Upper lobe of left lung (tissue), 6 donors: ENCODE data around the gene SDHD. TPM values are rescaled to one million over a fixed set of nuclear protein-coding genes. Genes with fewer than 3 reads are reported as not detected.

Source experiments
- ATAC-seq, 2 donors: fragments of 200-7000 bp; cut with Tn5 transposase; one replicate each; pipeline ENCODE4 v1.9.1; 2022; ENCODE audit warnings: mild to moderate bottlenecking in 2 of 2, moderate library complexity in 2 of 2; ENCODE audit not compliant: low FRiP score in 2 of 2
- DNase-seq, 2 donors: peaks; one replicate each; pipeline ENCODE4 v3.0.0-alpha.2; 2019 to 2020
- H3K27ac ChIP-seq, 4 donors: fragments of 200-600 bp; sonication (generic); one replicate each; pipeline ENCODE4 v1.5.1; 2016 to 2019
- H3K27me3 ChIP-seq, 4 donors: fragments of 200-600 bp; sonication (generic); one replicate each; pipeline ENCODE4 v1.5.1; 2017 to 2019
- H3K36me3 ChIP-seq, 4 donors: fragments of 200-600 bp; sonication (generic); one replicate each; pipeline ENCODE4 v1.5.1; 2016 to 2019
- H3K4me1 ChIP-seq, 4 donors: fragments of 200-600 bp; sonication (generic); one replicate each; pipeline ENCODE4 v1.5.1; 2018 to 2019
- H3K4me3 ChIP-seq, 4 donors: fragments of 200-600 bp; sonication (generic); one replicate each; pipeline ENCODE4 v1.5.1; 2017 to 2019; ENCODE audit warnings: mild to moderate bottlenecking in 2 of 4, moderate library complexity in 1 of 4
- H3K9me3 ChIP-seq, 4 donors: fragments of 200-600 bp; sonication (generic); one replicate each; pipeline ENCODE4 v1.5.1; 2018 to 2019
- CTCF ChIP-seq, 6 experiments: fragments of 450-650 bp in 4 of 6; fragments of 200-600 bp in 2 of 6; sonication (generic) in 2 of 6; IDR thresholded peaks; one replicate each; pipeline ENCODE4 v1.5.1; 2016 to 2019; ENCODE audit warnings: antibody characterized with exemption in 6 of 6
- EP300 ChIP-seq, 4 donors: sonication (generic); formaldehyde crosslinking; IDR thresholded peaks; one replicate each; pipeline ENCODE4 v1.5.1; 2017; ENCODE audit warnings: antibody characterized with exemption in 4 of 4, control low read depth in 2 of 4
- POLR2A ChIP-seq, 4 donors: fragments of 450-650 bp; IDR thresholded peaks; one replicate each; pipeline ENCODE4 v1.5.1; 2016 to 2017; ENCODE audit warnings: antibody characterized with exemption in 4 of 4, mild to moderate bottlenecking in 2 of 4
- POLR2AphosphoS5 ChIP-seq, 2 donors: sonication (generic); formaldehyde crosslinking; IDR thresholded peaks; one replicate each; pipeline ENCODE4 v1.5.1; 2017; ENCODE audit warnings: antibody characterized with exemption in 2 of 2
- WGBS, 2 donors: methylation state at CpG; one replicate each; pipeline ENCODE4 v1.1.5; 2017 to 2018; 5-methylcytosine and 5-hydroxymethylcytosine counted together
- total RNA-seq, 6 donors: library from RNA; depleted of rRNA in 4 of 6; stranded (reverse); fragments of >200 nt in 4 of 6; gene quantifications; one replicate each; pipeline versions ENCODE4 v1.1.0 to v1.2.1, GENCODE V29; 2016 to 2021
- donor health status: DM: no; HTN: no; CAD: no; lungs with moderate emphysema.
- donor health status: DM: no; HTN: yes; CAD: no; lungs with severe emphysema.

The SDHD gene
- total RNA-seq, 6 donors from 2014 or later: 27.5 to 107 (median 78.8) TPM

DNA sequence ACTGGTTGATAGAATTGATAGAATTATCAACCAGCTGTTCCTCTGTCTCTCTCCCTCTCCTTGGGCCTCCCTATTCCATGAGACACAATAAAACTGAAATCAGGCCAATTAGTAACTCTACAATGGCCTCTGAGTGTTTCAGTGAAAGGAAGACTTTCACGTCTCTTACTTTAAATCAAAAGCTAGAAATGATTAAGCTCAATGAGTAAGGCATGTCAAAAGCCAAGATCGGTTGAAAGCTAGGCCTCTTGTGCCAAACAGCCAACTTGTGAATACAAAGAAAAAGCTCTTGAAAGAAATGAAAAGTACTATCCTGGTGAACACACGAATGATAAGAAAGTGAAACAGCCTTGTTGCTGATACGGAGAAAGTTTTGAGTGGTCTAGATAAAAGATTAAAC, 29.5 kb upstream of the SDHD start:
- TF ChIP-seq POLR2AphosphoS5 (IDR thresholded peaks at IDR 0.05): no peak
- TF ChIP-seq EP300 (IDR thresholded peaks at IDR 0.05): no peak
- no peak for TF ChIP-seq POLR2A (IDR thresholded peaks at IDR 0.05)
- TF ChIP-seq CTCF (IDR thresholded peaks at IDR 0.05): no peak
- 64 to 67% methylated on average over 4 of the region's 4 CpGs for WGBS, 2 donors
- Histone ChIP-seq H3K4me3 (no peak overlapping the region), H3K4me1 (no peaks in the 10 kb centered on the region), H3K36me3 (peaks cover 6 to 75% (median 38%) of the 10 kb centered on the region in 4 donors), H3K27ac (no peak overlapping the region), H3K27me3 (no peaks in the 10 kb centered on the region), H3K9me3 (no peaks in the 10 kb centered on the region)
- DNase-seq (no peak), ATAC-seq (no peak)

GRCh38 chr11:112058103-112058502, 28.6 kb upstream of the SDHD start:
- Histone ChIP-seq H3K27ac (no peak overlapping the region), H3K4me1 (no peaks in the 10 kb centered on the region), H3K4me3 (no peak overlapping the region), H3K9me3 (no peaks in the 10 kb centered on the region), H3K36me3 (peaks cover 11 to 75% (median 34%) of the 10 kb centered on the region in 4 donors), H3K27me3 (no peaks in the 10 kb centered on the region)
- TF ChIP-seq POLR2AphosphoS5 (IDR thresholded peaks at IDR 0.05): no peak
- no peak for TF ChIP-seq CTCF (IDR thresholded peaks at IDR 0.05)
- no peak for TF ChIP-seq EP300 (IDR thresholded peaks at IDR 0.05)
- no peak for TF ChIP-seq POLR2A (IDR thresholded peaks at IDR 0.05)
- WGBS, 2 donors: 38 to 48% methylated on average over 1 of the region's 1 CpG
- ATAC-seq: no peak
- no peak for DNase-seq

DNA sequence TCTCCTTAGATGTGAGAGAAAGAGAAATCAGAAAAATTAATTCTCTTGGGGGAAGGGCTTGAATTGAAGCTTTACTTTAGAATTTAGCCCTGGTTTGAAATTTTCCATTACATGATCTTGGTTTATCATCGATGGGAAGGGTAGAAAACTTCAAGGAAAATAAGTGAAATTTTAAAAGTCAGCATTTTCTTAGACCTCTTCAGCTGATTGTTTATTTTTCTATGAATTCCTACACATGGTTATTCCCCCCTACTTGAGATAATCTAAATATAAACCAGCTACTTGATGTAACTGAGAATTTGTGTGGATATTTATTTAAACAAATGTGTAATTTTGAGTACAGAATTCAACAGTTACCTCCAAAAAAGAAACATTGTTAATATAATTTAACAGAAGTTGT, 23.8 kb upstream of the SDHD start:
- Histone ChIP-seq H3K4me3 (no peak overlapping the region), H3K36me3 (peaks cover 11 to 54% (median 29%) of the 10 kb centered on the region in 4 donors), H3K9me3 (no peaks in the 10 kb centered on the region), H3K27me3 (no peaks in the 10 kb centered on the region), H3K27ac (no peak overlapping the region), H3K4me1 (no peaks in the 10 kb centered on the region)
- DNase-seq (no peak), ATAC-seq (no peak)
- WGBS, 2 donors: 70 to 83% methylated on average over 1 of the region's 1 CpG
- TF ChIP-seq POLR2A (IDR thresholded peaks at IDR 0.05) (no peak), POLR2AphosphoS5 (IDR thresholded peaks at IDR 0.05) (no peak), CTCF (IDR thresholded peaks at IDR 0.05) (no peak), EP300 (IDR thresholded peaks at IDR 0.05) (no peak)

GRCh38 chr11:112073941-112074811, 12.5 kb upstream of the SDHD start, which contains the start of the genes NKAPD1 and PIH1D2:
TSS of gene NKAPD1 (plus strand) at chr11:112074299. CDS start at chr11:112075575, 1,276 bp downstream.
TSS of gene PIH1D2 (minus strand) at chr11:112074017. CDS start at chr11:112073174, 843 bp downstream.
- TF ChIP-seq CTCF (IDR thresholded peaks at IDR 0.05) (peak in 2 of 6 experiments; percentile 28 to 40), EP300 (IDR thresholded peaks at IDR 0.05) (no peak), POLR2AphosphoS5 (IDR thresholded peaks at IDR 0.05) (peak; percentile 54 to 81), POLR2A (IDR thresholded peaks at IDR 0.05) (peak in 2 of 4 donors; percentile 32 to 55)
- Histone ChIP-seq H3K4me1 (peaks cover 12 to 22% (median 13%) of the 10 kb centered on the region in 4 donors), H3K36me3 (peaks cover under 1 to 36% (median 20%) of the 10 kb centered on the region in 4 donors), H3K27ac (peak within 1 kb of the TSS; percentile 83 to 92 (median 90)), H3K27me3 (no peaks in the 10 kb centered on the region), H3K9me3 (no peaks in the 10 kb centered on the region), H3K4me3 (peak within 1 kb of the TSS; percentile 67 to 95 (median 80))
- DNase-seq: peak; percentile 86 to 91
- peak; percentile 94 to 97 for ATAC-seq
- 0 to 1% methylated on average over 24 to 43 of the region's 43 CpGs for WGBS, 2 donors
